ENCODE measurements around the gene CD7. TPM values are rescaled to one million over a fixed set of nuclear protein-coding genes. Genes with fewer than 3 reads are reported as not detected.

CD7 gene
- total RNA-seq, 1 donor from 2014 or later, result 5.2 TPM

DNA sequence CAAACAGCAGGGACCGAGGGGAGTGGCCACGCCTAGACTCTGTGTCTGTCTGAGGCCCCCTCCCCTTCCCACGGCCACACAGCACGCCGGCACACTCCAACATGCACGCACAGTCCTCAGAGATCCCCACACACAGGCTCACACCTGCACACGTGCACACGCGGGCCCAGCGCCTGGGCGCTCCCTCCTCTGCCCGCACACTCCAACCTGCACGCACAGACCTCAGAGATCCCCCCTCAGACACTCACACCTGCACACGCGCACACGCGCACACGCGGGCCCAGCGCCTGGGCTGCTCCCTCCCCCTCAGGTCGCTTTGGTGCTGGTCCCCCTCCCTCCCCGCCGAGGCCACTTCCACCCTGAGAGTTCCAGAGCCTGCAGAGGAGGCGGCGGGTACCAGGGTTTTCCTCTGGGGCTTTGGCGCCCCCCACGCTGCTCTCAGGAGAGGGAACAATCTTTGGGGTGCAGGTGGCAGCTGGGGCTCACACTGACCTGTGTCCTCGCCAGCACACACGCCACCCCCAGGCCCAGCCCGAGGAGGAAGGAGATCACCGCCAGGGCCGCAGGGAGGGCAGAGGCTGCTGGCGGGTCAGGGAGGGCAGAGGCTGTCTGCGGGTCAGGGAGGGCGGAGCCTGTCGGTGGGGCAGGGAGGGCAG lies 1.6 kb downstream of the CD7 start:
- DNase-seq (ENCODE audit: extremely low spot score in 2 of 2), result no peak
- intact Hi-C loops (cut with DNase I), result no loop called here
- no peak overlapping the region for H3K27ac ChIP-seq
- no peaks in the 10 kb centered on the region for H3K27me3 ChIP-seq
- H3K9me3 ChIP-seq, result no peaks in the 10 kb centered on the region
- H3K36me3 ChIP-seq, result no peaks in the 10 kb centered on the region
- peak overlapping the region; percentile 1 to 9 for H3K4me3 ChIP-seq
- TF ChIP-seq POLR2AphosphoS5 (IDR thresholded peaks at IDR 0.05; ENCODE audit: insufficient read depth in 1 of 2, low read depth in 1 of 2) (no peak), POLR2A (IDR thresholded peaks at IDR 0.05) (no peak)
- TF ChIP-seq, protein P1, sequence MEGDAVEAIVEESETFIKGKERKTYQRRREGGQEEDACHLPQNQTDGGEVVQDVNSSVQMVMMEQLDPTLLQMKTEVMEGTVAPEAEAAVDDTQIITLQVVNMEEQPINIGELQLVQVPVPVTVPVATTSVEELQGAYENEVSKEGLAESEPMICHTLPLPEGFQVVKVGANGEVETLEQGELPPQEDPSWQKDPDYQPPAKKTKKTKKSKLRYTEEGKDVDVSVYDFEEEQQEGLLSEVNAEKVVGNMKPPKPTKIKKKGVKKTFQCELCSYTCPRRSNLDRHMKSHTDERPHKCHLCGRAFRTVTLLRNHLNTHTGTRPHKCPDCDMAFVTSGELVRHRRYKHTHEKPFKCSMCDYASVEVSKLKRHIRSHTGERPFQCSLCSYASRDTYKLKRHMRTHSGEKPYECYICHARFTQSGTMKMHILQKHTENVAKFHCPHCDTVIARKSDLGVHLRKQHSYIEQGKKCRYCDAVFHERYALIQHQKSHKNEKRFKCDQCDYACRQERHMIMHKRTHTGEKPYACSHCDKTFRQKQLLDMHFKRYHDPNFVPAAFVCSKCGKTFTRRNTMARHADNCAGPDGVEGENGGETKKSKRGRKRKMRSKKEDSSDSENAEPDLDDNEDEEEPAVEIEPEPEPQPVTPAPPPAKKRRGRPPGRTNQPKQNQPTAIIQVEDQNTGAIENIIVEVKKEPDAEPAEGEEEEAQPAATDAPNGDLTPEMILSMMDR (IDR thresholded peaks at IDR 0.05), result no peak
- peaks cover 12% of the 10 kb centered on the region for H3K4me1 ChIP-seq

DNA sequence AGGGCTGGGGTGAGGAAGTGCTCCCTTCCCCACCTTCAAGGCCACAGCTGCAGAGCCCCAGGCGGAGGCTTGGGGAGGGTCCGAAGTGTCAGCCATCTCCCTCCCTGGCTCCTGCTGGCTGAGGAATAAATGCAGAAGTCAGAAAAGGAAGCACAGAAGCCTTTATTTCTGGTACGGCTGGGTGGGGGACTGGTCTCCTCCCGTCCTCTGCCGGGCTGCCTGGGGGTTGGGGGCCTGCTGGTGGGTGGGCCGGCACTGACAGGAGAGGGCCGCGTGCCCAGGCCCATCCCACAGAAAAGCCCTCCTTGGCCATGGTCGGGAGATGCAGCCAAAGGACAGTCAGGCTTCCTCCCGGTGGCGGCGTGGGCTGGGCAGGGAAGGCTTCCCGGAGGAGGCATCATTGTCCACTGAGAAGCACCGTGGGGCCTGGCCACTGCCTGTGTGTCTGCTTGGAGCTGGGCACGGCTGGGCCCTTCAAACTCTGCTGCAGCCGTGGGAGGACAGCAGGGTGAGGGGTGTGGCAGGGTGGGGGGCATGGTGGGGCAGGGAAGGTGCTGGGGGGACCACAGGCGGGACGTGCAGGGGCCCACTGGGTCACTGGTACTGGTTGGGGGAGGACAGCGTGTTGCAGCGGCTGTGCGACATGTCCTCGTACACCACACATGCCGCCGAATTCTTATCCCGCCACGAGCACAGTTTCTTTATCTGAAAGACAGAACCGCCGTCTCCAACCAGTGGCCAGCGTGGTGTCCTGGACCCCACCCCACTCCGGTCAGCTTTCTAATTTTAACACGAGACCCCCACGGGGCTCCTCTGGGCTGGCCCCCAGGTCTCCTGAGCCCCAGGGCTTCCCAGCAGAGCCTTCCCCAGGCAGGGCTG lies 2.4 kb downstream of the CD7 start:
- TF ChIP-seq, protein P1 (IDR thresholded peaks at IDR 0.05), result no peak
- TF ChIP-seq POLR2AphosphoS5 (IDR thresholded peaks at IDR 0.05; ENCODE audit: insufficient read depth in 1 of 2, low read depth in 1 of 2), result no peak
- TF ChIP-seq POLR2A (IDR thresholded peaks at IDR 0.05), result no peak
- Histone ChIP-seq H3K4me1 (peaks cover 12% of the 10 kb centered on the region), H3K4me3 (peak overlapping the region in 1 of 2 donors; percentile 1), H3K27ac (no peak overlapping the region), H3K9me3 (no peaks in the 10 kb centered on the region), H3K27me3 (no peaks in the 10 kb centered on the region), H3K36me3 (no peaks in the 10 kb centered on the region)
- intact Hi-C loops (cut with DNase I), result no loop called here
- no peak for DNase-seq (ENCODE audit: extremely low spot score in 2 of 2)

DNA sequence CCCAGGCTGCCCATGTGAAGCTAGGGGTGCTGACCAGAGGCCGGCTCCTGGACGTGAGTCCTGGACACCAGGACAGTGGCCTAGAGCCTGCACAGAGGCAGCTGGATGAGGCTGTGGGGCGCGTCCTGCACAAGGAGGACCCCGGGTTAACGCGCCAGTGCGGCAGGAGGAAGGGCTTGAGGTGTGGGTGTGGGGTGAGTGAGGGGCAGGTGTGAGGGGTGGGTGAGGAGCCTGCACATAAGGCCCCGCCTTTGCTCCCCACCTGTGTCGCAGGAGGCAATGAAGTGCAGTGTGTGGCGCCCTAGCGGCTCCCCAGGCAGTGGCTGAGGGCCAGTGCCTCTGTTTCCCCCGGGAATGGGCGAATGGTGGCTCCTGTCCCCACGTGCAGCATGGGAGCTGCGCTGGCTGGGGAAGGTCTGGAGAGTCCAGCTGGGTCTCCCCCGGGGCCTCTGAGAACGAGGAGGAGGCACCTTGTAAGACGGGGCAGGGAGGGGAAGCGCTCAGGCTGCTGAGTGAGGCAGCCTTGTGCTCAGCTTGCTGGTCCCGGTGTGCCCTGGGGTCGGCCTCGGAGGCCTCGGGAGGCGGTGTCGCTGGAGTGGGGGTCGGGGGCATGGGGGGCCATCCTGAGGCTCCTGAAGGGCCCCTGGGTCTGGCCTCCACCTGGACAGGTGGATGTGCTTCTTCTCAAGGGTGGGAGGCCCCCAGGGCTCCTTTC lies 3.2 kb downstream of the CD7 start:
- intact Hi-C loops (cut with DNase I), result no loop called here
- no peak overlapping the region for H3K27ac ChIP-seq
- TF ChIP-seq POLR2A (IDR thresholded peaks at IDR 0.05) (no peak), POLR2AphosphoS5 (IDR thresholded peaks at IDR 0.05; ENCODE audit: insufficient read depth in 1 of 2, low read depth in 1 of 2) (no peak)
- TF ChIP-seq, protein P1 (IDR thresholded peaks at IDR 0.05), result no peak
- DNase-seq (ENCODE audit: extremely low spot score in 2 of 2), result no peak
- H3K27me3 ChIP-seq, result no peaks in the 10 kb centered on the region
- no peaks in the 10 kb centered on the region for H3K36me3 ChIP-seq
- no peak overlapping the region for H3K4me3 ChIP-seq
- peaks cover 12% of the 10 kb centered on the region for H3K4me1 ChIP-seq
- H3K9me3 ChIP-seq, result no peaks in the 10 kb centered on the region

DNA sequence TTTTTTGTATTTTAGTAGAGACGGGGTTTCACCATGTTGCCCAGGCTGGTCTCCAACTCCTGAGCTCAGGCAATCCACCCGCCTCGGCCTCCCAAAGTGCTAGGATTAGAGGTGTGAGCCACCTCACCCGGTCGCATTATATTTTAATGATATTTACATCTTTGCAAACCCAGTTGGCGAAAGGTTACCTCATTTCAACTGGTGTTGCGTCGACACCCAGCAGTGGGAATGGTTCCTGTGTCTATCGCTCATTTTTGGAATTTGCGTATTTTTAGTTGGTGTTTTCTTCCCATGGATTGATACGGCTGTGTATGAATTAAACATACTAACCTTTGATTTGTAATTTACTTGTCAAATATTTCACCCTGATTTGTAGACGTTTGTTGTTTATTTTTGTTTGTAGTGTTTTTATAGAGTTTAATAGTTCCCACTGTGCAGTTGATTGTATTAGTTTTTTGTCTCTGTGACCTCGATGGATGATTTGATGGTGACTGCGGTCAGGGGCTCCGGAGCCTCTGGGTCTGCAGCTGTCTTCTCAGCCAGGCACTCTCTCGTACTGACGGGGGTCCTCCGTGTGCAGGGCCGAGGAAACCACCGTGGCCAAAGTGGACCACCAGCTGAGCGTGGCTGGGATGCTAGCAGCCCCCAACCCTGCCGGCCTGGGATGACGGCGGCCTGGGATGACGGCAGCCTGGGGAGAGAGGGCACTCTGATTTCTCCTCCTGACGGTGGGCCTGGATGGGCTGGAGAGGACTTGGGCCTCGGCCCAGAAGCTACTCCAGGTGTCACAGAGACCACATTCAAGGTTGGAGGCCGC lies 4.0 kb downstream of the CD7 start:
- DNase-seq (ENCODE audit: extremely low spot score in 2 of 2), result no peak
- TF ChIP-seq POLR2AphosphoS5 (IDR thresholded peaks at IDR 0.05; ENCODE audit: insufficient read depth in 1 of 2, low read depth in 1 of 2) (no peak), POLR2A (IDR thresholded peaks at IDR 0.05) (no peak)
- TF ChIP-seq, protein P1 (IDR thresholded peaks at IDR 0.05), result no peak
- Histone ChIP-seq H3K9me3 (no peaks in the 10 kb centered on the region), H3K4me1 (peaks cover 12% of the 10 kb centered on the region), H3K27ac (no peak overlapping the region), H3K36me3 (no peaks in the 10 kb centered on the region), H3K27me3 (no peaks in the 10 kb centered on the region), H3K4me3 (no peak overlapping the region)
- intact Hi-C loops (cut with DNase I), result no loop called here

All from vagina (tissue), 2 donors.